HG03571 (cell line): Measurements from ENCODE around the gene SLC25A21.
"Not testable (repeated sequence)": the region's sequence is repeated elsewhere in the genome, so short reads cannot be mapped to it uniquely, and the experiment has no call there.

ENCODE experiments used
- ATAC-seq: cut with Tn5 transposase; IDR thresholded peaks from one replicate; pipeline ENCODE4 v1.9.1; 2021; ENCODE audit not compliant: unreplicated experiment

Gene SLC25A21

GRCh38 chr14:37091651-37092050, 80.8 kb downstream of the SLC25A21 start:
- ATAC-seq, result no peak

GRCh38 chr14:37090026-37090425, 82.4 kb downstream of the SLC25A21 start:
- no peak for ATAC-seq

GRCh38 chr14:37089410-37089809, 83.0 kb downstream of the SLC25A21 start:
- ATAC-seq, result no peak

GRCh38 chr14:37088356-37089215, 83.8 kb downstream of the SLC25A21 start:
- ATAC-seq, result no peak

- ATAC-seq, result no peak
These were observed 84.9 kb downstream of the SLC25A21 start for GRCh38 chr14:37087520-37087919.

- ATAC-seq, result no peak
These were observed 88.8 kb downstream of the SLC25A21 start for GRCh38 chr14:37083599-37083998.

GRCh38 chr14:37082449-37082848, 90.0 kb downstream of the SLC25A21 start:
- no peak for ATAC-seq

- ATAC-seq, result no peak
These were observed 90.5 kb downstream of the SLC25A21 start for GRCh38 chr14:37081856-37082255.

GRCh38 chr14:37081218-37081617, 91.2 kb downstream of the SLC25A21 start:
- no peak for ATAC-seq

- ATAC-seq, result no peak
These were observed 94.3 kb downstream of the SLC25A21 start for GRCh38 chr14:37078131-37078530.

GRCh38 chr14:37074320-37074719, 98.1 kb downstream of the SLC25A21 start:
- not testable (repeated sequence) for ATAC-seq

- no peak for ATAC-seq
These were observed 108.8 kb downstream of the SLC25A21 start for GRCh38 chr14:37063467-37064240.

- ATAC-seq, result no peak
These were observed 110.1 kb downstream of the SLC25A21 start for GRCh38 chr14:37062191-37062803.

- no peak for ATAC-seq
These were observed 110.7 kb downstream of the SLC25A21 start for GRCh38 chr14:37061697-37062096.

GRCh38 chr14:37060496-37061260, 111.7 kb downstream of the SLC25A21 start:
- ATAC-seq, result no peak

GRCh38 chr14:37057776-37058175, 114.6 kb downstream of the SLC25A21 start:
- ATAC-seq, result no peak

GRCh38 chr14:37056473-37056872, 115.9 kb downstream of the SLC25A21 start:
- no peak for ATAC-seq

- ATAC-seq, result no peak
These were observed 117.5 kb downstream of the SLC25A21 start for GRCh38 chr14:37054869-37055268.

GRCh38 chr14:37054144-37054543, 118.3 kb downstream of the SLC25A21 start:
- no peak for ATAC-seq

GRCh38 chr14:37051680-37052079, 120.7 kb downstream of the SLC25A21 start:
- ATAC-seq, result no peak

GRCh38 chr14:37051153-37051552, 121.3 kb downstream of the SLC25A21 start:
- ATAC-seq, result no peak
